Fibroblast of villous mesenchyme (primary cell): ENCODE results near the gene TUBB6. TPM values are rescaled to one million over a fixed set of nuclear protein-coding genes. Genes with fewer than 3 reads are reported as not detected.

ENCODE experiments used
- DNase-seq: peaks from one replicate; pipeline ENCODE4 v3.0.0-alpha.2; 2010; ENCODE audit warnings: low read depth
- H3K4me3 ChIP-seq: 2 replicates; pipeline ENCODE4 v1.5.1; 2011; ENCODE audit warnings: low read depth, mild to moderate bottlenecking, low read length
- CTCF ChIP-seq: IDR thresholded peaks from 2 replicates; pipeline ENCODE4 v1.5.1; 2012; ENCODE audit warnings: low read depth, mild to moderate bottlenecking, low read length; ENCODE audit not compliant: insufficient read depth
- total RNA-seq: library from RNA; depleted of rRNA; stranded (reverse); fragments of >200 nt; gene quantifications from 2 replicates; pipeline ENCODE4 v1.2.3, GENCODE V29; 2012

TUBB6 gene
- total RNA-seq, 1 donor = 821 TPM

- no peak overlapping the region for H3K4me3 ChIP-seq
- TF ChIP-seq CTCF = no peak
- DNase-seq = no peak
These were observed 54.6 kb downstream of the TUBB6 start for GRCh38 chr18:12362473-12363174.

GRCh38 chr18:12366379-12366778 is 58.3 kb downstream of the TUBB6 start:
- no peak for DNase-seq
- no peak overlapping the region for H3K4me3 ChIP-seq
- no peak for TF ChIP-seq CTCF

- TF ChIP-seq CTCF = no peak
- no peak overlapping the region for H3K4me3 ChIP-seq
- DNase-seq = no peak
These were observed 58.7 kb downstream of the TUBB6 start for GRCh38 chr18:12366784-12367183.

- TF ChIP-seq CTCF = no peak
- H3K4me3 ChIP-seq = no peak overlapping the region
- DNase-seq = no peak
These were observed 61.2 kb downstream of the TUBB6 start for GRCh38 chr18:12369211-12369610.

GRCh38 chr18:12371590-12371989 is 63.5 kb downstream of the TUBB6 start:
- no peak for DNase-seq
- H3K4me3 ChIP-seq = no peak overlapping the region
- no peak for TF ChIP-seq CTCF

GRCh38 chr18:12372406-12372805 is 64.4 kb downstream of the TUBB6 start:
- no peak for TF ChIP-seq CTCF
- no peak for DNase-seq
- H3K4me3 ChIP-seq = no peak overlapping the region
